GM18517 (cell line): ENCODE data around the gene LYSMD4.
"Not testable (repeated sequence)": the region's sequence is repeated elsewhere in the genome, so short reads cannot be mapped to it uniquely, and the experiment has no call there.

Experiments used
- ATAC-seq: cut with Tn5 transposase; IDR thresholded peaks from one replicate; pipeline ENCODE4 v1.9.1; 2021; ENCODE audit warnings: mild to moderate bottlenecking, moderate library complexity; ENCODE audit not compliant: unreplicated experiment

Gene LYSMD4

DNA sequence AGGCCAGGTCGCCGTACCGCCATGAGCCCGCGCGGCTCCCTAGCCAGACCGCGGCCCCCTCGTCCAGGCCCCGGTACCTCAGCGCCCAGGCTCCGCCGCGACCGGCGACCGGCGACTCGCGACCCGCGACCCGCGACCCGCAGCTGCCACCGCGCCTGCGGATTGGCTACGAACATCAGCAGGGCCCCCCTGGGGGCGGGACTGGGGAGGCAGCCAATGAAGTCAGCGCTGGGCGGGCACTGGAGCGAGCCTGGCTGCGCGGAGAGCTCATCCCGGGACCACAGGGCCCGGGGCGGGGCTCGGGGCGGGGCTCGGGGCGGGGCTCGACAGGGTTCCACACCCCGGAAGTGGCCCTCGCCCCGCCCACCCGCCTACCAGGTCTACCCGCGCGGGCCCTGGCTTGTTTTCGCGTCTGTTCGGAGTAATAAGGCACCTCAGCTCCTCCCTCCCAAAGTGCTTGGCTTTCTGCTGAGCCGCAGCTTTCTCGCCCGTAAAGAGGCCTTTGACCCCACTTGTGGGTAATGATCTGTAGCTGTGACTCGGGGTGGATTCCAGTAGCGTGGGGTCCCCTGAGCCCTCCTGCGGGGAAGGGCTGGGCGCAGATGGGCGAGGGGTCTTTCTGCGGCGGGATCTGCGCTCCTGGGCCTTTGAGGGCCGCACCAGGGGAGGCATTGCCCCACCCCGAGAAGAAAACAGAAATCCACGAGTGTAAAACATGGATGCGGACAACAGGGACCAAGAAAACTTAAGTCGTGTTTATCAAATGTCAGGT, at the start of gene LYSMD4:
TSS of gene LYSMD4 (minus strand) at position 170 of the 772 bp plus-strand sequence. CDS start 1,438 bp downstream, outside the sequence.
- ATAC-seq, result peak; percentile 97

- ATAC-seq, result not testable (repeated sequence)
These were observed 48.8 kb upstream of the LYSMD4 start for GRCh38 chr15:99782029-99782428.

GRCh38 chr15:99777144-99777543, 43.9 kb upstream of the LYSMD4 start:
- no peak for ATAC-seq

DNA sequence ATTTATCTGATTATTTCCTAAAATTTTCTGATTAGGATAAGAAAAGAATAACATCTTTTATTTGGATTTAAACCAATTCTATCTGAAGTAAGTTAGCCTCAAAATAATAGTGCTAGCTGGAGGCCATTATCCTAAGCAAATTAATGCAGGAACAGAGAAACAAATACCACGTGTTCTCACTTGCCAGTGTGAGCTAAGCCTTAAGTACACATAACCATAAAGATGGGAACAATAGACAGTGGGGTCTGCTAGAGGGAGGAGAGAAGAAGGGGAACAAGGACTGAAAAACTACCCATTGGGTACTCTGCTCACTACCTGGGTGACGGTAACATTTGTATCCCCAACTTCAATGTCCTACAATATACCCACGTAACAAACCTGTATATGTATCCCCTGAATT, 31.3 kb upstream of the LYSMD4 start:
- no peak for ATAC-seq

- ATAC-seq, result no peak
These were observed 30.6 kb upstream of the LYSMD4 start for GRCh38 chr15:99763827-99764226.

DNA sequence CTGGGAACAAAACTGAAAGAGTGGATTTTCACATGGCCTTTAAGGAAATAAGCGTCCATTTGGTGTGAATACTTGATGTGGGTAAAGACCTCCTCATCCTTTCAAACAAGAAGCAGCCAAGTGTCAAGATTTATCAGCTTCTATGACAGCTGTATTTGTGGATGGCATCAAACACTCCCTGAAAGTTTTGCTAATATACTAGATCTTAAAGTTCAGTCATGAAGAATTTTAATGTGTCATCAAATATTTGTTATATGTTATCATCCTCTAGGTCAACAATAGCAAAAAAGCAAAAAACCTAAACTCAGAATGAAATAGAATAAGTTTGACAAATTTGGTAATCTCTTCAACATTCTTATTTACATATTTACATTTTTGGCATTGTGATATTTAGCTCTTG, 29.1 kb upstream of the LYSMD4 start:
- no peak for ATAC-seq

GRCh38 chr15:99755692-99756409, 22.6 kb upstream of the LYSMD4 start:
- ATAC-seq, result peak; percentile 96

GRCh38 chr15:99753066-99753465, 19.8 kb upstream of the LYSMD4 start:
- ATAC-seq, result no peak

DNA sequence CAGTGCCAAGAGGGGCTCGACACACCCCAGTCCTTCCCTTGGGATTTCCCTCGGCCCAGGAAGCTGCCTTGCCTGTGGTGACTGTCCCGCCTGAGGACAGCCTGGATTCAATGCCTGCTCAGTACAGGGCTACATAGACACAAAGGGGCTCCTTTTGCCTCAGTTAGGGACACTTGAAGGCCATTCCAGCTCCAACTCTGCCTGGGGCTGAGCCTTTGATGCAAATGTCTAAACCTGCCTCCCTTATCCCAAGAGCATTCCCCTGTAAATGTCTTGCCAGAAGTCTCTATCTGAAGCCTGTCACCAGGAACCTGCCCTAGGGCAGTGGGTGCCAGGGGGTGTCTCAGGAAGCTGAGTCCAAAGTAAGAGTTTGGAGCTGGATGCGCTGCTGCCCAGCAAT, 19.3 kb upstream of the LYSMD4 start:
- no peak for ATAC-seq

- not testable (repeated sequence) for ATAC-seq
These were observed 17.1 kb upstream of the LYSMD4 start for GRCh38 chr15:99750326-99750725.

- no peak for ATAC-seq
These were observed 16.1 kb upstream of the LYSMD4 start for GRCh38 chr15:99749386-99749785.

DNA sequence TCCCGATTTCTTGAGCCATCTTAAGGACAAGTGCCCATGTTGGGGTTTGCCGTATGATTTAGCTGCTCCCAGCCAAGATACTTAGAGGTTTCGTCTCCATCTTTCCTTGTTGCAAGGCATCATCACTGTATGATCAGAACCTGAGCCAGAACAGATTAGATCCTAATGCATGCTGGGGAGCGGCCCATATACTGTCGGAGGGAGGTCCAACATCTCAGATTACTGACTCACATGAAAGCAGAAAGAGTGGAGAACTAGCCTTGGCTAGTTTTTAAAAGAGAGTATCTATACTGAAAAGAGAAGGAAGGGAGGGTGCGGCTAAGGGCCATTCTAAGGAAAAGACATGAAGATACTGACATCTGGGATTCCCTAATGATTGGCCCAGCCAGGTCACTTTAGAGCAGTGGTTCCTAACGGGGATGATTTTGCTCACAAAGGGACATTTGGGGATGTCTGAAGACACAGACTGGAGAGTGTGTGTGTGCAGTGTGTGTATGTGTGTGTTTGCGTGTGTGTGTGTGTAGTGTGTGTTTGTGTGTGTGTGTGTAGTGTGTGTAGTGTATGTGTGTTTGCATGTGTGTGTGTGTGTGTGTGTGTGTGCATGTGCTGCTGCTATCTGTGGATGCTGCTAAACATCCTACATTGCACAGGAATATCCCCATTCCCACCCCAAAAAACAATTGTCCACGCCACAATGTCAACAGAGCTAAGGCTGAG, 12.3 kb upstream of the LYSMD4 start:
- no peak for ATAC-seq

DNA sequence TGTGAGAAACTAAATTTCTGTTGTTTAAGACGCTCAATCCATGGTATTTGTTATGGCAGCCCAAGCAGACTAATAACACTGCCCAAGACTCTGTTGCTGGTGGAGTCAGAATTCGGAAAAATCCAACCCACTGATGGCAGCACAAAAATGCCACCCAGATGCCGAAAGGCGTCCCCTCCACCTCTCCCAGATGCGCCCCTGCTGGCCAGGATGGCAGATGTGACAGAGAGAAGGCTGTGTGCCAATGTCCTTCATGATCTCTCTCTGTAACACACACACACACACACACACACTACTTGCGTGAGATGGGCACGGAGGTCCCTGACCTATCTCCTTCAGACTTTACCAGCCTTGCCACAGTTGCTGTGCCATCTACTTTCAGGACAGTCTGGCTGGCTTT, 10.9 kb upstream of the LYSMD4 start:
- ATAC-seq, result no peak

DNA sequence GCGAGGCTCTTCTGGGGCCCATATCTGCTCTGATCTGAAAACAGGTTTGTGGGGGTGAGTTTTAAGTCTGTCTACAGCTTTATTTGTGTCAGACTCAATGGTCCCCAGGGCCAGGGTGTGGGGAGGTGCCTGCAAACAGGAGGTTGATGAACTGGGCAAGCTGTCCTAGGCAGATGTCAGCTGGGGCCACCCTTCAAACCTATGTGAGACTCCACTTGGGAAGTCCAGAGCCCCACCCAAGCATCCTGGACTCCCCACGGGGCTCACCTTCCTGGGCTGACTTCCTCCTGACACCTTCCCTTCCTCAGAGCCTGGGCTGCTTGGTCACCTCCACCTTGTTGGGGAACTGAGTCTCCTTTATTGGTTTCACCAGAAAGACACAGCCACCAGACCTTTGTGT, 8.6 kb upstream of the LYSMD4 start:
- ATAC-seq, result no peak

DNA sequence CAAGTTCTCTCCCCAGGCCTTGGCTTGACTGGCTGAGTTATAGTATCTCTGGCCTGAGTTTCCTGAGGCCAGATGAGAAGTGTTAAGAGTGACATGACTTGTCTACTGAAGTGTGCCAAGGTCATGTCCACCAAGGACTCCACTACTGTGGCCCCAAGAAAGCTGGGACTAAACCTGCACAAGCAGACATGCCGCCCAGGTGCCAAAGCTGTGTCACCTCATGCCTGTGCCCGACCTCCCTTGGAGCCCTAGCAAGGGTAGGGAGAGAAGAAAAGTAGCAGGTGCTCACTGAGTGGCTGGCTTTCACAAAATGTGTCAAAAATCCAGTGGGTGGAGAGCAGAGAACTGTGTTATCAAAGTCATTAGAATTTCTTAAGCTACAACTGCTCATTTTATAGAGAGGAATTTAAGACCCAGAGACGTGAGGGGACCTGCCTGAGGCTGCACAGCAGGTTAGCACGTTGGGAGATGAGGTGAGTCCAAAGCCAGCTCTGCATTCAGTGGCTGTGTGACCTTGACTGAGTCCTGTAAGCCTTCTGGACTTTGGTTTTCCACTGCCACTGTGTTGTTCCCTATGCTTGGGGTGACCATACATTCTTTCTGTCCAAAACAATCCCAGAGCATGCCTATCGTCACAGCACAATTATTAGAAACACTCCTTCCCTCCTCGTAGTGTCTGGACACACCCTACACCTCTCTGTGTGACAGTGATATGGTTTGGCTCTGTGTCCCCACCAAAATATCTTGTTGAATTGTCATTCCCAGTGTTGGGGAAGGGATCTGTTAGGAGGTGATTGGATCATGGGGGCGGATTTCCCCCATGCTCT, 5.0 kb upstream of the LYSMD4 start:
- ATAC-seq, result no peak

DNA sequence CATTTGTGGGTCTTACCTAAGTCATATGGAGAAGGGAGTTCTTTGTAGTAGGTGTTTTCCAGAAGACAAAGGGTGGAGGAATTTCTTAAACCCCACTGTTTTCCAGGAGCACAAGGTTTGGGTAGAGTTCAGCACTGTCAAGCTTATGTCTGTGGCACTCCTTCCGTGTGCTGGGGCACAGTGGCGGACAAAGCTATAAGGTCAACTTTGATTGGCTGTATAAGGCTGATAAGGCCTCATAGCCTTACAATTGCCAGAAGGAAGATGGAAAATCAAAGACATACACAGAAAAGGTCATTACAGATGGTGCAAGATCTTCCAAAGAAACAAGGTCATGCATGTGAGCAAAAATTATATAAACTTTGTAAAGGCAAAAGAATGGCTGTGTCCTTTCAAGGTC, 3.5 kb upstream of the LYSMD4 start:
- no peak for ATAC-seq

- no peak for ATAC-seq
These were observed 2.6 kb upstream of the LYSMD4 start for GRCh38 chr15:99735868-99736267.

- no peak for ATAC-seq
These were observed 1.3 kb upstream of the LYSMD4 start for GRCh38 chr15:99734575-99734974.

- ATAC-seq, result not testable (repeated sequence)
These were observed 729 bp upstream of the LYSMD4 start for GRCh38 chr15:99734040-99734291.

DNA sequence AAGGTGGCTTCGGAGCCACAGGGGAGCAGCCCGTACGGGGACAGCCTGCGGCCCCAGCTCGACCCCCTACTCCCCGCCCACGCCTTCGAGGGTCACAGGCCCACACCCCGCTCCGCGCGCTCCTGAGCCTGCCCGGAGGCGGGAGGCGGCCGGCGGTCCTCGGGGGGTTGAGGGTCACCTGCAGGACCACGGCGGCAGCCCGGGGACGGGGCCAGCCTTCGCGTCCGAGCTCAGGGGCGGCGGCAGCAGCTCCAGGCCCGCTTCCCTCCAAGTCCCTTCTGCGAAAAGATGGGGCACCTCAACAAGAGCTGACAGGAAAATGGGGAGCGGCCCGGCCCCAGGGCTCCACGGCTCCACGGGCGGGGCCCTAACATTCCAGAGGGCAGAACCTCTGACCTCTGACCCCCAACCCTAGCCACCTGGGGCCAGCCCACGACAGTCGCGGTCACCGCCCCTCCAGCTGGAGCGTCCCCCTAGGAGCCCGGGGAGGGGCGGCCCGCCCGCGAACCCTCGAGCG, 428 bp downstream of the LYSMD4 start:
- ATAC-seq, result peak; percentile 40
